Kidney glomerular epithelial cell (primary cell): ENCODE results near the gene CYREN.
"Not testable (repeated sequence)": the region's sequence is repeated elsewhere in the genome, so short reads cannot be mapped to it uniquely, and the experiment has no call there.

ENCODE experiments used
- DNase-seq: peaks from one replicate; lab custom pipeline; 2025; lab: John Stamatoyannopoulos, UW

The CYREN gene

GRCh38 chr7:135159359-135160085, 11.0 kb downstream of the CYREN start:
- peak; percentile 31 for DNase-seq

GRCh38 chr7:135158874-135159273, 11.6 kb downstream of the CYREN start:
- no peak for DNase-seq

- no peak for DNase-seq
Observed at GRCh38 chr7:135158141-135158655, 12.3 kb downstream of the CYREN start.

GRCh38 chr7:135156290-135156689, 14.2 kb downstream of the CYREN start:
- no peak for DNase-seq

GRCh38 chr7:135154734-135155133, 15.8 kb downstream of the CYREN start:
- no peak for DNase-seq

GRCh38 chr7:135152442-135152841, 18.1 kb downstream of the CYREN start:
- DNase-seq: peak; percentile 48

- no peak for DNase-seq
Observed at GRCh38 chr7:135151533-135151932, 19.0 kb downstream of the CYREN start.

GRCh38 chr7:135151132-135151531, 19.4 kb downstream of the CYREN start:
- DNase-seq: no peak

GRCh38 chr7:135150072-135150782, 20.3 kb downstream of the CYREN start:
- DNase-seq: no peak

GRCh38 chr7:135147899-135148721, 22.4 kb downstream of the CYREN start, which contains the start of gene TMEM140:
TMEM140 (plus strand) TSS chr7:135148072; CDS start chr7:135164442, 16,370 bp downstream.
- DNase-seq: peak; percentile 59

GRCh38 chr7:135147341-135147898, 23.1 kb downstream of the CYREN start:
- no peak for DNase-seq

GRCh38 chr7:135143885-135144668, 26.4 kb downstream of the CYREN start:
- peak; percentile 42 for DNase-seq

GRCh38 chr7:135129579-135129978, 40.9 kb downstream of the CYREN start:
- no peak for DNase-seq

GRCh38 chr7:135128931-135129330, 41.6 kb downstream of the CYREN start:
- no peak for DNase-seq

GRCh38 chr7:135124631-135125030, 45.9 kb downstream of the CYREN start:
- not testable (repeated sequence) for DNase-seq

- DNase-seq: no peak
Observed at GRCh38 chr7:135121868-135122267, 48.6 kb downstream of the CYREN start.

- no peak for DNase-seq
Observed at GRCh38 chr7:135117096-135117495, 53.4 kb downstream of the CYREN start.
